ENCODE results near the gene HYAL1.

Gene HYAL1

DNA sequence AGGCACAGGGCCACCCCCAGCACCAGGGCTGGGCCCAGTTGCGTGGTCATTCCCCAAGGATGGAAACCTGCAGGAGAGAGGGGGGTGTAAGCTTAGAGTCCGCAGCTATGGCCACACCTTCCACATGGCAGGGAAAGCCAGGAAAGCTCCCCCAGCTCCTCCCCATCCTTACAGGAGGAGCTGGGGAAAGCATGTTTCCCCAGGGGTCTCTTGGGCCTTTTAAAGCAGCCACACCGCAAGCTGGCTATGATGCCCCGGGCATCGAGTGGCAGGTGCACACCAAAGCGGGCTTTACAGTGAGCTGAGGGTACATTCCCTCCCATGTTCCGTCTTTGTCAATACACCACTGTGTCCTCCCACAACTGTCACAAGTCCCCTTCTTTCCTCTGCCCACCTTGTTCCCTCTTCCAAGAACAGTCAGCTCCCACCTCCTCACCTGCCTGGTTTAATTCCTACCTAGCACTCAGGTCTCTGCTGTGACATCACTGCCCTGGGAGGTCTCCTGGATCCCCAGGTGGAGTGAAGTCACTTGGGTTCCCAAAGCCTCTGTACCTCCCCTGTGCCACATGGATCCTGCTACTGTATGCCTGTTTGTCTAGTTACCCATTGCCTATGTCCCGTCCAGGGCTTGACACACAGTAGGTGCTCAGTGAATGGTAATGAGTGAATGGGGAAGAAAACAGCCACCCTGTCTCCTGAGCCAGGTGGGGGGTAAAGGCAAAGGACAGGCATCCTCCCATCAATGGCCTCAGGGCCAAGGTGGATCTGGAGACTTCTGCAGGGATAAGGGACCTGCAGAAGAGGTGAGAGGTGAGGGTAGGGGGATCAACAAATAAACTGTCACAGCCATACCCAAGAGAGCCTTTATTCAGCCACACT lies 7.6 kb downstream of the HYAL1 start:
- Mint-ChIP-seq H3K4me1 (peaks cover 33% of the 10 kb centered on the region), H3K36me3 (ENCODE audit: low read depth) (no peaks in the 10 kb centered on the region), H3K27me3 (ENCODE audit: low read depth, poor library complexity) (peaks cover 5% of the 10 kb centered on the region), H3K4me3 (no peak overlapping the region), H3K27ac (peak overlapping the region; percentile 17), H3K9me3 (no peaks in the 10 kb centered on the region)
- TF ChIP-seq CTCF (IDR thresholded peaks at IDR 0.05): no peak
- DNase-seq: no peak

DNA sequence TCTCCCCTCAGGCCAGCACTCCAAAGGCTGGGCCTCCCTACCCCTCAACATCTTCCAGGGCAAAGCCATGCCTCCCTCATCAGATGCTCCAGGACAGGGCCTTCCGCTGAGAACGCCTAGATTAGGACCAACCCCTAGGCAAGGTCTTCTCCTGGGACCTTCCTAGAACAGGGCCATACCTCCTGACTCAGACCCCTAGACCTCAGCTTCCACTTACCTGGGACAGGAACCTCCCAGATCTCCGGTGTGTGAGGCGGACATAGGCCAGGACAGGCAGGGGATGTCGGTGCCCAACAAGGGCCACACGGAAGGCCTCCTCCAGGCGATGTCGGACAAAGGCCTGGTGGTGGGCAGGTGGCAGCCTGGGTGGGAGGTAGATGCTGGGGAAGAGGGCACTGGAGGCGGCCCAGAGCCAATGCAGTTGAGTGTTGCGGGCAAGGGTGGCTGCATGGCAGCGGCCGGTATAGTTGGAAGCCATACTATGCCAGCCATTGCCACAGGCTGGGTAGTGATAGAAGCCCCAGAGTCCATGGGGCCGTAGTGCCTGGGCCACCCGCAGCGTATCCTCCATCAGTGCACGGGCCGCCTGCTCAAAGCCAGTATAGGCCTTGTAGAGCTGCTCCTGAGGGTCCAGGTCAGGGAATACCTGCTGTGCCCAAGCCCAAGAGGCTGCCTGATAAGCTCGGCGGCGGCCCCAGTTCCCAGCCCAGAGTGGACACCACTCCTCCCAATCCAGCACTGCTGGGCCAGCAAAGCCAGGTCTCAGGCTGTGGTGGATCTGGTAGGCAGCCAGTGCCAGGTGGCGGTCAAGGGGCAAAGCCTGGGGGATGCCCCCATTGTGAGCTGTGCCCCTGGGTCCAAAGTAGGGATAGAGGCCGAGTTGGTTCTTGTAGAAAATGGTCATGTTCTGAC lies 8.6 kb downstream of the HYAL1 start:
- H3K27ac Mint-ChIP-seq: no peak overlapping the region
- H3K4me3 Mint-ChIP-seq: no peak overlapping the region
- H3K36me3 Mint-ChIP-seq (ENCODE audit: low read depth): no peaks in the 10 kb centered on the region
- H3K4me1 Mint-ChIP-seq: peaks cover 25% of the 10 kb centered on the region
- peaks cover 5% of the 10 kb centered on the region for H3K27me3 Mint-ChIP-seq (ENCODE audit: low read depth, poor library complexity)
- TF ChIP-seq CTCF (IDR thresholded peaks at IDR 0.05): no peak
- H3K9me3 Mint-ChIP-seq: no peaks in the 10 kb centered on the region
- no peak for DNase-seq

GRCh38 chr3:50294089-50294488 lies 9.3 kb downstream of the HYAL1 start:
- H3K4me3 Mint-ChIP-seq: no peak overlapping the region
- H3K27ac Mint-ChIP-seq: no peak overlapping the region
- H3K36me3 Mint-ChIP-seq (ENCODE audit: low read depth): peaks cover 5% of the 10 kb centered on the region
- peaks cover 4% of the 10 kb centered on the region for H3K27me3 Mint-ChIP-seq (ENCODE audit: low read depth, poor library complexity)
- DNase-seq: no peak
- no peaks in the 10 kb centered on the region for H3K9me3 Mint-ChIP-seq
- no peak for TF ChIP-seq CTCF (IDR thresholded peaks at IDR 0.05)
- peaks cover 19% of the 10 kb centered on the region for H3K4me1 Mint-ChIP-seq

DNA sequence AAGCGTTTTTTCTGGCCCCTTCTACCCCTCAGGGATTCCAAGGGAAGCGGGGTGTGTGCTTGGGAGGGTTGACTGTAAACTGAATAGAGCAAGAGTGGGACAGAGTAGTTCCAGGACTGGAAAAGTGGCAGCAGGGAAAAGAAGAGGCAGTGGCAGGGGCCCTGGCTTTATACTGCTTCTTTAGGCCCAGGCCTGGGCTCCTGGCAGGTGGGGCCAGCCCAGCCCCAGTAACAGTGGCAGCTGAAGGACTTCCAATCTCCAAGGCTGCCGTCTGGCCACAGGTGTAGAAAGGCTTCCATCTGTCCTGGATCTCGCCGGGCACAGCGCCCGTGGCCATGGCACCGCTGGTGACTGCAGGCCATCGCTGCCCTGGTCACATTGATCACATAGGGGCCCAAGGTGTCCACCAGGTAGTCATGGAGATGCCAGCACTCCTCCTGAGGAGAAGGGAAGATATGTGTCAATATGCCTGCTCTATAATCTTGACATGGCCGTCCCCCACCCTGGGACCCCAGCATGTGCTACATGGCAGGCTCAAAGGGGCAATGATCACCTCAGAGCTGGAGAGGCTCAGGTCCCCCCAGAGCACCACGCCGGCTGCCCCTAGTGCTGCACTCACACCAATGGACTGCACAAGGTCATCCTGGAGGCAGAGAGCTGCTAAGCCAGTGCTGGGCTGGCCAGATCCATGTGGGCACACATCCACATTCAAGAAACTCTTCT lies 10.1 kb downstream of the HYAL1 start:
- Mint-ChIP-seq H3K4me1 (peaks cover 16% of the 10 kb centered on the region), H3K9me3 (no peaks in the 10 kb centered on the region), H3K4me3 (peak overlapping the region; percentile 88), H3K27me3 (ENCODE audit: low read depth, poor library complexity) (no peaks in the 10 kb centered on the region), H3K36me3 (ENCODE audit: low read depth) (peaks cover 13% of the 10 kb centered on the region), H3K27ac (peak overlapping the region; percentile 99)
- DNase-seq: no peak
- no peak for TF ChIP-seq CTCF (IDR thresholded peaks at IDR 0.05)

- Mint-ChIP-seq H3K4me1 (peaks cover 16% of the 10 kb centered on the region), H3K4me3 (peak within 1 kb of the TSS; percentile 88), H3K36me3 (ENCODE audit: low read depth) (peaks cover 16% of the 10 kb centered on the region), H3K27me3 (ENCODE audit: low read depth, poor library complexity) (no peaks in the 10 kb centered on the region), H3K9me3 (no peaks in the 10 kb centered on the region), H3K27ac (peak within 1 kb of the TSS; percentile 99)
- no peak for TF ChIP-seq CTCF (IDR thresholded peaks at IDR 0.05)
- DNase-seq: peak; percentile 94
Measured at GRCh38 chr3:50292159-50293078, 11.0 kb downstream of the HYAL1 start, which contains the start of gene IFRD2. Gene IFRD2, minus strand, starts transcription at chr3:50292429. Its CDS starts 155 bp downstream, at chr3:50292274.
